ENCODE data around the gene CNTFR.
A peak's percentile ranks its signal among the peaks of the same experiment; 100 is the strongest.

CNTFR gene

GRCh38 chr9:34550016-34550680, 39.4 kb downstream of the CNTFR start:
- no peak for TF ChIP-seq CTCF (IDR thresholded peaks at IDR 0.05; ENCODE audit: control insufficient read depth, extremely low read depth, insufficient read depth)
- no peak for DNase-seq (ENCODE audit: low read depth)
- H3K4me3 ChIP-seq (ENCODE audit: low read depth, low read length): no peak overlapping the region

- no peak for DNase-seq (ENCODE audit: low read depth)
- no peak for TF ChIP-seq CTCF (IDR thresholded peaks at IDR 0.05; ENCODE audit: control insufficient read depth, extremely low read depth, insufficient read depth)
- H3K4me3 ChIP-seq (ENCODE audit: low read depth, low read length): no peak overlapping the region
These were observed 40.2 kb downstream of the CNTFR start for GRCh38 chr9:34549407-34549732.

- H3K4me3 ChIP-seq (ENCODE audit: low read depth, low read length): no peak overlapping the region
- no peak for DNase-seq (ENCODE audit: low read depth)
- TF ChIP-seq CTCF (IDR thresholded peaks at IDR 0.05; ENCODE audit: control insufficient read depth, extremely low read depth, insufficient read depth): peak; percentile 89
These were observed 41.4 kb downstream of the CNTFR start for GRCh38 chr9:34547960-34548611.

- DNase-seq (ENCODE audit: low read depth): peak; percentile 52
- H3K4me3 ChIP-seq (ENCODE audit: low read depth, low read length): no peak overlapping the region
- peak; percentile 70 for TF ChIP-seq CTCF (IDR thresholded peaks at IDR 0.05; ENCODE audit: control insufficient read depth, extremely low read depth, insufficient read depth)
These were observed 42.4 kb downstream of the CNTFR start for GRCh38 chr9:34546834-34547827.

- TF ChIP-seq CTCF (IDR thresholded peaks at IDR 0.05; ENCODE audit: control insufficient read depth, extremely low read depth, insufficient read depth): no peak
- no peak for DNase-seq (ENCODE audit: low read depth)
- H3K4me3 ChIP-seq (ENCODE audit: low read depth, low read length): no peak overlapping the region
These were observed 43.3 kb downstream of the CNTFR start for GRCh38 chr9:34546102-34546833.

GRCh38 chr9:34545497-34545896, 44.0 kb downstream of the CNTFR start:
- no peak for TF ChIP-seq CTCF (IDR thresholded peaks at IDR 0.05; ENCODE audit: control insufficient read depth, extremely low read depth, insufficient read depth)
- DNase-seq (ENCODE audit: low read depth): no peak
- H3K4me3 ChIP-seq (ENCODE audit: low read depth, low read length): no peak overlapping the region

Data from LNCaP clone FGC (cell line).